ENCODE data around the gene ZSCAN26.

Gene ZSCAN26

DNA sequence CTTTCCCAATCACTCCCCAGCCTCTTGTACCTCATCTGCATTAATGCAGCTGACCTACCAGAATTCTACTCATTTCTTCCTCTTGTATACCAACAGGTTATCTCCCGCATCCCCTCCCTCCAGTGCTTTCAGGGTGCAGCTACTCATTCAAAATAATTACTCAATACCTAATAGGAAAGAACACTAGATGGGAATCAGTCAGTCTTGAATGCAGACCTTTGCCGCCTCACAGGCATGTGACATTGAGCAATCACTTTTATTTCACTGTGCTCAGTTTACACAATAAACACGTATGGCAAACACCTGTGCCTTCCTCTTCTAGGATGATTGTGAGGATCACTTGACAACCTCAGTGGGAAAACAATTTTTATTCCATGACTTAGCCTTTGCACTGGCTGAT lies 55.7 kb downstream of the ZSCAN26 start:
- DNase-seq (ENCODE audit: low read depth), result no peak

DNA sequence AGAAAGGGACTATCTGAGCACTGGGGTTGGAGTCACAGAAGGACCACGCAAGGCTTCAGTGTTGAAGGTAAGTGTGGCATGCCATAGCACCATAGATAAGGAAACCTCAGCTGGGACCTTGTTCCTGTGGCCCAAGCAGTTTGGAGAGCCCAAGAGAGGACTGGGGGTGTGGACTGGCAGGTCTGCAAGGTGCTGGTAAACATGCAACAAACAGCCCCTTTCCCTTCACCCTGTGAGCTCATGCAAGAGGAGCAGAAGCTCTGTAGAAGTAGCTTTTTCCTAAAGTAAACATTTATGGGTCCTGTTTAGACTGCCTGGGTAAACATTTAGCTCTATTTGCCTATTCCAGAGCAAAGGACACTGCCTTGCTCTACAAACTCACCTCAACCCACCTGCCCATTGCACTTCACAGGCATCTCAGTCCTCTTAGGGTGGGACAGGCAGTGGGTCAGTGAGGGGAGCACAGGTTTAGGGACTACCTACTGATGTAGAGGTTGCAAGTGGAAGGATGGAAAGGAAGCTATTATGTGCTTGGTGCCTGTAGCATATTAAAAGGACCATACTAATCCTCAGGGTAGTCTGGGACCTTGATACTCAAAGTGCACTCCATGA lies 57.0 kb downstream of the ZSCAN26 start:
- DNase-seq (ENCODE audit: low read depth), result no peak

DNA sequence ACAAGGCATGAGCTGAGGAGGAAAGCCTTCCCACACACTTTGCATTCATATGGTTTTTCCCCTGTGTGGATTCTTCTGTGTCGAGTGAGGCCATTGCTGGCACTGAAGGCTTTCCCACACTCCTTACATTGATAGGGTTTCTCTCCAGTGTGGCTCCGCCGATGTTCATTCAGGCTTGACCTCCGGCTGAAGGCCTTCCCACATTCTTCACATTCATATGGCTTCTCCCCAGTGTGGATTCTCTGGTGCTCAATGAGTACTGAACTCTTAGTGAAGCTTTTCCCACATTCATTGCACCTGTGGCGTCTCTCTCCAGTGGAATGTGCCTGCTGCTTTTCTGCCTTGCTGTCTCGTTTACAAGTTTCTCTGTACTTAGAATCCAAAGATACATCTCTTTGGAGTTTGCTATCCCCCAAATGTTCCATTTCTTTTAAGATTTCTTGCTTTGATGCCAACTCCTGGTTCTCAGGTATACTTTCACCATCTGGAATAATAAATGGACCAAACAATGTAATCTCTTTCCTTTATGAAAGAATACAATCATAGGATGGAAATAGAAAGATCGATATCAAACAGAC lies 59.5 kb downstream of the ZSCAN26 start:
- no peak for DNase-seq (ENCODE audit: low read depth)
